H1 (cell line): ENCODE results near the gene DEK.

Source experiments
- EZH2 ChIP-seq: fragments of 200-600 bp; sonication (generic); IDR thresholded peaks from 2 replicates; pipeline ENCODE4 v1.7.1; 2012; ENCODE audit warnings: low read depth, mild to moderate bottlenecking, moderate library complexity, low read length, inconsistent platforms; ENCODE audit not compliant: severe bottlenecking
- POLR2AphosphoS5 ChIP-seq: IDR thresholded peaks from 2 replicates; pipeline ENCODE4 v1.6.1; 2011; ENCODE audit warnings: low read depth, low read length
- TEAD4 ChIP-seq: IDR thresholded peaks from 2 replicates; pipeline ENCODE4 v1.6.1; 2012; ENCODE audit warnings: low read depth, low read length, inconsistent platforms, mixed read lengths
- YY1 ChIP-seq: IDR thresholded peaks from 2 replicates; pipeline ENCODE4 v1.6.1; 2011; ENCODE audit warnings: low read depth, mild to moderate bottlenecking, low read length

- no peak for TF ChIP-seq EZH2
- TF ChIP-seq YY1 = no peak
- TF ChIP-seq TEAD4 = no peak
- no peak for TF ChIP-seq POLR2AphosphoS5
These were observed 53.0 kb downstream of the DEK start for GRCh38 chr6:18211338-18211737.
